ENCODE data around the gene NPTX1.

NPTX1 gene

GRCh38 chr17:80502578-80502877 is 26.1 kb upstream of the NPTX1 start:
- in situ Hi-C loops (cut with HindIII; ENCODE audit: low pct_ligation_motif_present, low sequenced_read_pairs) = no loop called here
- TF ChIP-seq CTCF (IDR thresholded peaks at IDR 0.05; ENCODE audit: low read depth, low read length, missing control alignments) = no peak
- no peaks in the 10 kb centered on the region for H3K27me3 ChIP-seq (replicated peaks)
- H3K36me3 ChIP-seq (replicated peaks) = no peaks in the 10 kb centered on the region
- H3K27ac ChIP-seq = peak overlapping the region; percentile 76
- no peak overlapping the region for H3K4me3 ChIP-seq (ENCODE audit: low read depth, low read length)
- no peak for DNase-seq

GRCh38 chr17:80501741-80502577 is 25.6 kb upstream of the NPTX1 start:
- no peaks in the 10 kb centered on the region for H3K27me3 ChIP-seq (replicated peaks)
- peak; percentile 88 for DNase-seq
- no peaks in the 10 kb centered on the region for H3K36me3 ChIP-seq (replicated peaks)
- no peak for TF ChIP-seq CTCF (IDR thresholded peaks at IDR 0.05; ENCODE audit: low read depth, low read length, missing control alignments)
- in situ Hi-C loops (cut with HindIII; ENCODE audit: low pct_ligation_motif_present, low sequenced_read_pairs) = no loop called here
- no peak overlapping the region for H3K4me3 ChIP-seq (ENCODE audit: low read depth, low read length)
- H3K27ac ChIP-seq = peak overlapping the region; percentile 76

- Histone ChIP-seq H3K27ac (no peak overlapping the region), H3K27me3 (replicated peaks) (no peaks in the 10 kb centered on the region), H3K4me3 (ENCODE audit: low read depth, low read length) (no peak overlapping the region), H3K36me3 (replicated peaks) (no peaks in the 10 kb centered on the region)
- no peak for DNase-seq
- in situ Hi-C loops (cut with HindIII; ENCODE audit: low pct_ligation_motif_present, low sequenced_read_pairs) = no loop called here
- no peak for TF ChIP-seq CTCF (IDR thresholded peaks at IDR 0.05; ENCODE audit: low read depth, low read length, missing control alignments)
Observed at GRCh38 chr17:80499961-80500665, 23.7 kb upstream of the NPTX1 start.

GRCh38 chr17:80499560-80499959 is 23.2 kb upstream of the NPTX1 start:
- Histone ChIP-seq H3K27me3 (replicated peaks) (no peaks in the 10 kb centered on the region), H3K36me3 (replicated peaks) (no peaks in the 10 kb centered on the region), H3K27ac (no peak overlapping the region), H3K4me3 (ENCODE audit: low read depth, low read length) (no peak overlapping the region)
- DNase-seq = no peak
- in situ Hi-C loops (cut with HindIII; ENCODE audit: low pct_ligation_motif_present, low sequenced_read_pairs) = no loop called here
- no peak for TF ChIP-seq CTCF (IDR thresholded peaks at IDR 0.05; ENCODE audit: low read depth, low read length, missing control alignments)

GRCh38 chr17:80498920-80499410 is 22.6 kb upstream of the NPTX1 start:
- no peaks in the 10 kb centered on the region for H3K36me3 ChIP-seq (replicated peaks)
- H3K4me3 ChIP-seq (ENCODE audit: low read depth, low read length) = no peak overlapping the region
- in situ Hi-C loops (cut with HindIII; ENCODE audit: low pct_ligation_motif_present, low sequenced_read_pairs) = no loop called here
- no peak for DNase-seq
- H3K27me3 ChIP-seq (replicated peaks) = no peaks in the 10 kb centered on the region
- H3K27ac ChIP-seq = no peak overlapping the region
- TF ChIP-seq CTCF (IDR thresholded peaks at IDR 0.05; ENCODE audit: low read depth, low read length, missing control alignments) = no peak

All from brain microvascular endothelial cell (primary cell).